Endodermal cell (in vitro differentiated cells): Measurements from ENCODE around the gene LRCH1. TPM values are rescaled to one million over a fixed set of nuclear protein-coding genes. Genes with fewer than 3 reads are reported as not detected.

ENCODE experiments used
- DNase-seq: peaks from one replicate; pipeline ENCODE4 v3.0.0-alpha.2; 2017
- H3K27ac ChIP-seq: 2 replicates; pipeline ENCODE4 v1.5.1; 2013; ENCODE audit warnings: mild to moderate bottlenecking, low read depth, low read length, moderate library complexity
- H3K27me3 ChIP-seq: 2 replicates; pipeline ENCODE4 v1.6.1; 2013; ENCODE audit warnings: mild to moderate bottlenecking, low read length, moderate library complexity; ENCODE audit not compliant: insufficient read depth, control insufficient read depth, poor library complexity, severe bottlenecking
- H3K36me3 ChIP-seq: 2 replicates; pipeline ENCODE4 v1.7.0; 2013; ENCODE audit warnings: mild to moderate bottlenecking, low read length, moderate library complexity; ENCODE audit not compliant: control insufficient read depth, insufficient read depth
- H3K4me1 ChIP-seq: one replicate; pipeline ENCODE4 v1.7.0; 2013; ENCODE audit warnings: low read length; ENCODE audit not compliant: control insufficient read depth, insufficient read depth
- H3K4me3 ChIP-seq: 2 replicates; pipeline ENCODE4 v1.5.1; 2013; ENCODE audit warnings: mild to moderate bottlenecking, low read length, moderate library complexity
- H3K9ac ChIP-seq: 2 replicates; pipeline ENCODE4 v1.6.1; 2013; ENCODE audit warnings: mild to moderate bottlenecking, low read length, moderate library complexity; ENCODE audit not compliant: poor library complexity, severe bottlenecking; ENCODE audit errors: extremely low read depth
- H3K9me3 ChIP-seq: 2 replicates; pipeline ENCODE4 v1.6.1; 2013; ENCODE audit warnings: mild to moderate bottlenecking, low read length, moderate library complexity; ENCODE audit not compliant: control insufficient read depth
- H3K27ac Mint-ChIP-seq: 2 replicates; pipeline ENCODE4 v1.8.0; 2020; ENCODE audit warnings: mixed read lengths
- H3K27me3 Mint-ChIP-seq: 2 replicates; pipeline ENCODE4 v1.8.0; 2021; ENCODE audit warnings: mild to moderate bottlenecking, mixed read lengths; ENCODE audit not compliant: insufficient read depth
- H3K36me3 Mint-ChIP-seq: 2 replicates; pipeline ENCODE4 v1.8.0; 2020; ENCODE audit warnings: low read depth, mixed read lengths
- H3K4me1 Mint-ChIP-seq: 2 replicates; pipeline ENCODE4 v1.8.0; 2020; ENCODE audit warnings: mixed read lengths
- H3K4me3 Mint-ChIP-seq: 2 replicates; pipeline ENCODE4 v1.8.0; 2020; ENCODE audit warnings: mild to moderate bottlenecking, moderate library complexity, mixed read lengths
- H3K9me3 Mint-ChIP-seq: 2 replicates; pipeline ENCODE4 v1.8.0; 2020; ENCODE audit warnings: mild to moderate bottlenecking, mixed read lengths
- WGBS, 2 experiments: methylation state at CpG; one replicate each; pipeline versions ENCODE4 v1.1.5 to v1.1.7; 2013; ENCODE audit warnings: missing lambda C conversion rate in 2 of 2, mixed read lengths in 1 of 2; ENCODE audit not compliant: insufficient coverage in 1 of 2, insufficient read length in 1 of 2; 5-methylcytosine and 5-hydroxymethylcytosine counted together
- total RNA-seq, 2 donors: library from RNA; stranded (reverse); fragmentation: NEBNext Ultra II Directional in 1 of 2; extraction: Animal tissue kit (Norgen Biotek cat#: 25700) in 1 of 2; gene quantifications; 2 replicates in 1 of 2; 3 replicates in 1 of 2; pipeline ENCODE4 v1.2.1, GENCODE V29; 2021
- TF ChIP-seq, protein P1 (sequence below): fragments of 200-600 bp; sonication (generic); conservative IDR thresholded peaks from 2 replicates; pipeline ENCODE4 v1.5.0; 2021; ENCODE audit warnings: antibody characterized with exemption, mild to moderate bottlenecking

The LRCH1 gene
- total RNA-seq, 2 donors from 2014 or later: 8.1 to 11.8 TPM

GRCh38 chr13:46668931-46669525 is 116.1 kb downstream of the LRCH1 start:
- H3K9ac ChIP-seq: no peak overlapping the region
- H3K27ac ChIP-seq: no peak overlapping the region
- H3K27me3 Mint-ChIP-seq: no peaks in the 10 kb centered on the region
- no peaks in the 10 kb centered on the region for H3K9me3 Mint-ChIP-seq
- no peaks in the 10 kb centered on the region for H3K36me3 ChIP-seq
- 87 to 100% methylated on average over 2 to 6 of the region's 6 CpGs for WGBS, 2 experiments
- no peak overlapping the region for H3K4me3 Mint-ChIP-seq
- peaks cover 13% of the 10 kb centered on the region for H3K4me1 ChIP-seq
- no peaks in the 10 kb centered on the region for H3K9me3 ChIP-seq
- TF ChIP-seq, protein P1, sequence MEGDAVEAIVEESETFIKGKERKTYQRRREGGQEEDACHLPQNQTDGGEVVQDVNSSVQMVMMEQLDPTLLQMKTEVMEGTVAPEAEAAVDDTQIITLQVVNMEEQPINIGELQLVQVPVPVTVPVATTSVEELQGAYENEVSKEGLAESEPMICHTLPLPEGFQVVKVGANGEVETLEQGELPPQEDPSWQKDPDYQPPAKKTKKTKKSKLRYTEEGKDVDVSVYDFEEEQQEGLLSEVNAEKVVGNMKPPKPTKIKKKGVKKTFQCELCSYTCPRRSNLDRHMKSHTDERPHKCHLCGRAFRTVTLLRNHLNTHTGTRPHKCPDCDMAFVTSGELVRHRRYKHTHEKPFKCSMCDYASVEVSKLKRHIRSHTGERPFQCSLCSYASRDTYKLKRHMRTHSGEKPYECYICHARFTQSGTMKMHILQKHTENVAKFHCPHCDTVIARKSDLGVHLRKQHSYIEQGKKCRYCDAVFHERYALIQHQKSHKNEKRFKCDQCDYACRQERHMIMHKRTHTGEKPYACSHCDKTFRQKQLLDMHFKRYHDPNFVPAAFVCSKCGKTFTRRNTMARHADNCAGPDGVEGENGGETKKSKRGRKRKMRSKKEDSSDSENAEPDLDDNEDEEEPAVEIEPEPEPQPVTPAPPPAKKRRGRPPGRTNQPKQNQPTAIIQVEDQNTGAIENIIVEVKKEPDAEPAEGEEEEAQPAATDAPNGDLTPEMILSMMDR: no peak
- DNase-seq: no peak
- H3K27ac Mint-ChIP-seq: no peak overlapping the region
- peaks cover 5% of the 10 kb centered on the region for H3K36me3 Mint-ChIP-seq
- no peak overlapping the region for H3K4me3 ChIP-seq
- peaks cover 33% of the 10 kb centered on the region for H3K4me1 Mint-ChIP-seq
- H3K27me3 ChIP-seq: no peaks in the 10 kb centered on the region

DNA sequence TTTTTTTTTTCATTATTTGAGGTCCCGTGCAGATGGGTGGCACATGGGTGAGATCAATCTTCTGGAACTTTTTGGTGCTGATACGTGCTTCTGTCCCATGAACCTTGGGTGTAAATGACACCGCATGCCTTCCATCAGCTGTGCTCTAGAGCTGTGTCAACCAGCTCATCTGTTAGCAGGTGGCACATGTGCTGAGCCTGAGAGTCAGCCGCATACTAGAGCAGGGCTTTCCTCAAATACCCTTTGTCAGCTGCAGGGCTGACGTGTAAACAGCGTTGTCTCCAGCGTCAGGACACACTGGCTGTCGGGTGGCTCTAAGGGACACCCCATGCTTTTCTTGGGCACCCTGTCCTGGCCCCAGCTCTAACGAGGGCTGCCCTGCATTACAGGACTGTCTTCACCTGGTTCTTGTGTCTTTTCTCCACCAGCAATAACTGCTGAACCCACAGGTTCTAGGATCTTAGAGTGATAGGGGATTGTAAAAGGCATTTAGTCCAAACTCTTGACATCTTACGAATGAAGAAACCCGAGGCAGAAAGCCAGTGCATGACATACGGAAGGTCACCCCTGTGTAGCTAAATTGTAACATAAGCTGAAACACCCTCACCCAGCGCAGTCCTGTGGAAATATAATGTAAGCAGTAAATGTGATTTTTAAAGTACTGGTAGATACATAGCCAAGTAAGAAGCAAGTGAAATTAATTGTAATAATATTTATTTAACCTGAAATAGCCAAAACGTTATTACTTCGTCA is 119.5 kb downstream of the LRCH1 start:
- no peak overlapping the region for H3K27ac Mint-ChIP-seq
- no peaks in the 10 kb centered on the region for H3K9me3 Mint-ChIP-seq
- no peaks in the 10 kb centered on the region for H3K9me3 ChIP-seq
- H3K9ac ChIP-seq: no peak overlapping the region
- H3K36me3 ChIP-seq: no peaks in the 10 kb centered on the region
- no peak for DNase-seq
- H3K4me3 ChIP-seq: no peak overlapping the region
- TF ChIP-seq, protein P1: no peak
- no peaks in the 10 kb centered on the region for H3K27me3 Mint-ChIP-seq
- H3K4me1 ChIP-seq: no peaks in the 10 kb centered on the region
- no peak overlapping the region for H3K4me3 Mint-ChIP-seq
- H3K36me3 Mint-ChIP-seq: peaks cover 7% of the 10 kb centered on the region
- WGBS, 2 experiments: 89 to 92% methylated on average over 10 to 15 of the region's 15 CpGs
- H3K27ac ChIP-seq: no peak overlapping the region
- no peaks in the 10 kb centered on the region for H3K27me3 ChIP-seq
- peaks cover 6% of the 10 kb centered on the region for H3K4me1 Mint-ChIP-seq

DNA sequence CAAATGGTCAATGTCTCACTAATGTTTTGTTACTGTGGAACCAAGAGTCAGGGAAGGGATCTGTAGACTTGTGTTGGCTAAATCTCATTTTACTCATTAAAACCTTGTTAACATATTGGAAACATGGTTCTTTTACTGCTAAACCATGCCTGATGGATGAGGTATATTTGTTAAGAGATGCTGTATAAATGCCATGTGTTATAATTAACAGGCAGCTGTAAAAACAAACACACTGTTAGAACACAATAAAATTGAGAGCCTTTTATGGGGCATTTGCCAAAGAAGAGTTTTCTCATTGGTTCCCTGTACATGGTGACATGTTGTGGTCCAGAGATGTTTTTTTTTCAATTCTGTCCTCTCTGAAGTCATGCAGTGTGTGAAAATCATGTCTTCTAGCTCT is 122.0 kb downstream of the LRCH1 start:
- Mint-ChIP-seq H3K36me3 (peaks cover 7% of the 10 kb centered on the region), H3K9me3 (no peaks in the 10 kb centered on the region), H3K4me3 (no peak overlapping the region), H3K27me3 (no peaks in the 10 kb centered on the region), H3K27ac (no peak overlapping the region), H3K4me1 (no peaks in the 10 kb centered on the region)
- H3K9ac ChIP-seq: no peak overlapping the region
- TF ChIP-seq, protein P1: no peak
- DNase-seq: no peak
- H3K9me3 ChIP-seq: no peaks in the 10 kb centered on the region
- H3K36me3 ChIP-seq: no peaks in the 10 kb centered on the region
- H3K4me1 ChIP-seq: no peaks in the 10 kb centered on the region
- H3K27me3 ChIP-seq: peaks cover 11% of the 10 kb centered on the region
- no peak overlapping the region for H3K27ac ChIP-seq
- no peak overlapping the region for H3K4me3 ChIP-seq
